Measurements from ENCODE around the gene TTLL8.
A peak's percentile ranks its signal among the peaks of the same experiment; 100 is the strongest.

The TTLL8 gene

DNA sequence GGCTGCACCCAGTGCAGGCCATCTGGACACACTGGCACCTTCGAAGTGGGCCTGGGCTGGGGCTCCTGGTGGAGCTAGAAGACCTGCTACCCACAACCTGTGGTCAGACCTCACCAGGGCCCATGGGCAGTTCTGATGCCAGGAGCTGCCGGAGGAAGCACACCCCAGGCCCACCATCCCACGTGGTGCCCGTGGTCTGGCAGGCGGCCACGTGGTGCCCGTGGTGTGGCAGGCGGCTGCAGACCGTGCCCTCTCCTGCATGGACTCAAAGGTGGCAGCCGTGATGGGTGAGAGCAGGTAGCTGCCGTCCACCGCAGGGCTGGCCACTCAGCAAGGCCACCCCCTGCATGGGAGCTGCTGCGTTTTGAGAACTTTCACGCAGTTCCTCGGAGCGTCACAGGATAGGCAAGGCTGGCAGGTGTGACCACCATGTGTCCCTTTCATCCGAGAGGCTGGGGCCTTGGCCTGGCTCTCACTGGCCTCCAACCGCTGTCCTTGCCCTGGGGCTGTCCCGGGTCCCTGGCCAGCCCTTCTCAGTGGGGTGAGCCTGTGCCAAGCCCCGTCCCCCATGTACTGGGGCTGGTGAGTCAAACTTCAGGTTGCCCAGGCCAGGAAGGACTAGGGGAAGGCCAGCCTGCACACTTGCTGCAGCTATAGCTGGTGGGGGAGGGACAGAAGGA, 41.6 kb downstream of the TTLL8 start:
- TF ChIP-seq, protein P1, sequence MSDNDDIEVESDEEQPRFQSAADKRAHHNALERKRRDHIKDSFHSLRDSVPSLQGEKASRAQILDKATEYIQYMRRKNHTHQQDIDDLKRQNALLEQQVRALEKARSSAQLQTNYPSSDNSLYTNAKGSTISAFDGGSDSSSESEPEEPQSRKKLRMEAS (IDR thresholded peaks at IDR 0.05), result no peak
- TF ChIP-seq YY1 (IDR thresholded peaks at IDR 0.05; ENCODE audit: low read depth), result no peak
- TF ChIP-seq TEAD4 (IDR thresholded peaks at IDR 0.05), result no peak
- no peak for TF ChIP-seq EP300 (IDR thresholded peaks at IDR 0.05; ENCODE audit: borderline replicate concordance)
- TF ChIP-seq EGR1 (IDR thresholded peaks at IDR 0.05), result no peak
- no peak for TF ChIP-seq TAF1 (IDR thresholded peaks at IDR 0.05; ENCODE audit: low read depth)
- TF ChIP-seq CREB1 (IDR thresholded peaks at IDR 0.05; ENCODE audit: low read depth), result no peak
- TF ChIP-seq RAD21 (IDR thresholded peaks at IDR 0.05; ENCODE audit: low read depth), result no peak
- no peak for TF ChIP-seq CEBPB (IDR thresholded peaks at IDR 0.05)
- TF ChIP-seq NFIC (IDR thresholded peaks at IDR 0.05), result no peak
- TF ChIP-seq TCF12 (IDR thresholded peaks at IDR 0.05; ENCODE audit: low read depth), result no peak

DNA sequence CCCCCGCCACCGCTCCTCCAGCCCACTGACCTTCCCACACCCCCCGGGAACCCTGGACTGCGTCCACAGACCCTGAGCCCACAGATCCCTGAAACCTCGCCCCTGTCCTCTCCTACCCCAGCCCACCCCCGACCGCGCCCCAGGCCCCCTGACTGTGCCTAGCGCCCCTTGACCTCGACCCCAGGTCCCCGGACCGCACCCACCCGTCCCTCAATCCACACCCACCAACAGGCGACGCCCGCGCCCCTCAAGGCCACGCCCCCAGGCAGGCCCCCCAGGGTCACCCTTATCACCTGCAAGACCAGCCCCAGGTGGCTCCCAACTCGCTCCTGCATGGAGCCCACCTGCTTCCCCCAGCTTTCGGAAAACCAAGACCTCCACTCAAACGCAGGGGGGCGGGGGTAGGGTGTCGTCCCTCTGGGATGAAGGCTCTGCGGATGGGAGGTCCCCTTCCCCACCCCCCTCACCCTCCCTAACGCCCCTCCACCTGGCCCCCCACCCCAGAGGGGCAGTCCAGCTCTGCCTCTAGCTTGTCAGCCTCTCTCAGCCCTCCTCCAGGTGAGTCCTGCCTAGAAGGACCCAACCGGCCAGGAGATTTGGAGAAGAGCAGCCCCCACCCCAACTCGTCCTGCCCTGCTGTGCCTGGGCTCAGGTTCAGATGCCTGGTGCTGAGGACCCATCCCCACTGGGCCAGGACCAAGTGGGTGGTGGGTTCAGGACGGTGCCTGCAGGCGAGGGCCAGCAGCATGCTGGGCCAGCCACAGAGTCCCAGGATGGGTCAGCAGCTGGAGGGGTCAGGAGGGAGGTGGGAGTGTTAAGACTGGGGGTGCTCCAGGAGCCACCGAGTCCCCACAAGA, 42.4 kb downstream of the TTLL8 start:
- TF ChIP-seq FOXM1 (IDR thresholded peaks at IDR 0.05; ENCODE audit: borderline replicate concordance, low read depth) (no peak), CREB1 (IDR thresholded peaks at IDR 0.05; ENCODE audit: low read depth) (no peak), TAF1 (IDR thresholded peaks at IDR 0.05; ENCODE audit: low read depth) (no peak), TEAD4 (IDR thresholded peaks at IDR 0.05) (no peak), RAD21 (IDR thresholded peaks at IDR 0.05; ENCODE audit: low read depth) (no peak), EP300 (IDR thresholded peaks at IDR 0.05; ENCODE audit: borderline replicate concordance) (no peak)
- TF ChIP-seq, protein P2, sequence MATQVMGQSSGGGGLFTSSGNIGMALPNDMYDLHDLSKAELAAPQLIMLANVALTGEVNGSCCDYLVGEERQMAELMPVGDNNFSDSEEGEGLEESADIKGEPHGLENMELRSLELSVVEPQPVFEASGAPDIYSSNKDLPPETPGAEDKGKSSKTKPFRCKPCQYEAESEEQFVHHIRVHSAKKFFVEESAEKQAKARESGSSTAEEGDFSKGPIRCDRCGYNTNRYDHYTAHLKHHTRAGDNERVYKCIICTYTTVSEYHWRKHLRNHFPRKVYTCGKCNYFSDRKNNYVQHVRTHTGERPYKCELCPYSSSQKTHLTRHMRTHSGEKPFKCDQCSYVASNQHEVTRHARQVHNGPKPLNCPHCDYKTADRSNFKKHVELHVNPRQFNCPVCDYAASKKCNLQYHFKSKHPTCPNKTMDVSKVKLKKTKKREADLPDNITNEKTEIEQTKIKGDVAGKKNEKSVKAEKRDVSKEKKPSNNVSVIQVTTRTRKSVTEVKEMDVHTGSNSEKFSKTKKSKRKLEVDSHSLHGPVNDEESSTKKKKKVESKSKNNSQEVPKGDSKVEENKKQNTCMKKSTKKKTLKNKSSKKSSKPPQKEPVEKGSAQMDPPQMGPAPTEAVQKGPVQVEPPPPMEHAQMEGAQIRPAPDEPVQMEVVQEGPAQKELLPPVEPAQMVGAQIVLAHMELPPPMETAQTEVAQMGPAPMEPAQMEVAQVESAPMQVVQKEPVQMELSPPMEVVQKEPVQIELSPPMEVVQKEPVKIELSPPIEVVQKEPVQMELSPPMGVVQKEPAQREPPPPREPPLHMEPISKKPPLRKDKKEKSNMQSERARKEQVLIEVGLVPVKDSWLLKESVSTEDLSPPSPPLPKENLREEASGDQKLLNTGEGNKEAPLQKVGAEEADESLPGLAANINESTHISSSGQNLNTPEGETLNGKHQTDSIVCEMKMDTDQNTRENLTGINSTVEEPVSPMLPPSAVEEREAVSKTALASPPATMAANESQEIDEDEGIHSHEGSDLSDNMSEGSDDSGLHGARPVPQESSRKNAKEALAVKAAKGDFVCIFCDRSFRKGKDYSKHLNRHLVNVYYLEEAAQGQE (IDR thresholded peaks at IDR 0.05; ENCODE audit: low read depth), result no peak

DNA sequence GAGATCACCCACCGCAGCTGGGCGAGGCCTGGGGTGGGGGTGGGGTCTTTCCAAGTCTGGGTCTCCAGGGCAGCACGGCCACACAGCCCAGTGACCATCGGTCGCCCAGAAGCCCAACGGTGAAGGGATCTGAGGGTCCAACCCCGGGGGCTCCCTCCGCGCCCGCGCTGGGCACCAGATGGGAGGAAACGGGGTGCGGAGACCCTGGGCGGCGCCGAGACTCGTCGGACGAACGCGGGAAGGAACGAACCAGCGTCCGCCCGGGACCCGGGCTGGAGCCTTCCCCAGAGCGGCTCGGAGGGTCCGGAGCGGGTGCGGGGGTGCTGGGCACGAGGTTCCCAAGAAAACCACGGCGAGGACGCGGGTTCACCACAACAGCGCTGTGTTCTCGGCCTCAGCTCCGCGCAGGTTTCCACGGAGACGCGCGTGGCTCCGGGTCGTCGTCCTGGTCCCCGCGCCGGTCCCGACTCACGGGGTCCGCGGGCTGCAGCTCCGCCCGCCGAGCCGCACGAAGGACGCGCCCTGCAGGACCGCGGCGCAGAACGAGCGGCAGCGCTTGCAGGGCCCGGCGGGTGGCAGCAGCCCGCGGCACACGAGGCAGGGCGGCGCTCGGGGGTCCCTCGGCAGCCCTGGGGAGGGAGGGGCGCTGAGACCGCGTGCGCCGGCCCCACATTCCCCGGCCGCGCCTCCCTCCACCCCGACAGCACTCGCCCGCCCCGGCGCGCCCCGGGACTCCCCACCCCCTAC, 43.3 kb downstream of the TTLL8 start:
- TF ChIP-seq CREB1 (IDR thresholded peaks at IDR 0.05; ENCODE audit: low read depth) (no peak), ZBTB7A (IDR thresholded peaks at IDR 0.05; ENCODE audit: low read depth) (peak; percentile 35; the same call in 1 of the 2 replicates)

DNA sequence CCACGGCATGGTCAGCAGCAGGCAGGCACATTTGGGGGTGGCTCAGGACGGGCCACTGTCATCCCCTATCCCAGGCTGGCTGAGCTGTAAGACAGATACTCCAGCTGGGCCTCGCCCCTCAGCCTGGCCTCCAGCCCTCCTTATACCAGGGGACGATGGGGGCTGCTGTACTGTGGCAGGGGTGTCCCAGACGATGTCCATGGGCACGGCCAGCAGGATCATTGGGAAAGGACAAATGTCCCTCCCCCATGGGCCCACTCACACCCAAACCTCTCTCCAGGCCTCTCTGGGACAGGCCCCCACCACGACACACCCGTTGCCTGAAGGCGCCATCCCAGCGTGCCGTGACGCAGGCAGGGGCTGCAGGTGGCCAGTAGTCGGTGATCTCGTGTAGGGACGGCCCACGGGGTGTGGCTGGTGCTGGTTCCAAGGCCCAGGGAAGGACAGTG, 44.0 kb downstream of the TTLL8 start:
- TF ChIP-seq FOXM1 (IDR thresholded peaks at IDR 0.05; ENCODE audit: borderline replicate concordance, low read depth) (no peak), TCF12 (IDR thresholded peaks at IDR 0.05; ENCODE audit: low read depth) (no peak), TAF1 (IDR thresholded peaks at IDR 0.05; ENCODE audit: low read depth) (no peak), CREB1 (IDR thresholded peaks at IDR 0.05; ENCODE audit: low read depth) (no peak), NFIC (IDR thresholded peaks at IDR 0.05) (no peak), CEBPB (IDR thresholded peaks at IDR 0.05) (no peak), ZBTB7A (IDR thresholded peaks at IDR 0.05; ENCODE audit: low read depth) (no peak), RAD21 (IDR thresholded peaks at IDR 0.05; ENCODE audit: low read depth) (no peak), EP300 (IDR thresholded peaks at IDR 0.05; ENCODE audit: borderline replicate concordance) (no peak), EGR1 (IDR thresholded peaks at IDR 0.05) (no peak), TEAD4 (IDR thresholded peaks at IDR 0.05) (no peak), YY1 (IDR thresholded peaks at IDR 0.05; ENCODE audit: low read depth) (no peak)
- TF ChIP-seq, protein P1 (IDR thresholded peaks at IDR 0.05), result no peak
- TF ChIP-seq, protein P2 (IDR thresholded peaks at IDR 0.05; ENCODE audit: low read depth), result no peak
- TF ChIP-seq, protein P3, sequence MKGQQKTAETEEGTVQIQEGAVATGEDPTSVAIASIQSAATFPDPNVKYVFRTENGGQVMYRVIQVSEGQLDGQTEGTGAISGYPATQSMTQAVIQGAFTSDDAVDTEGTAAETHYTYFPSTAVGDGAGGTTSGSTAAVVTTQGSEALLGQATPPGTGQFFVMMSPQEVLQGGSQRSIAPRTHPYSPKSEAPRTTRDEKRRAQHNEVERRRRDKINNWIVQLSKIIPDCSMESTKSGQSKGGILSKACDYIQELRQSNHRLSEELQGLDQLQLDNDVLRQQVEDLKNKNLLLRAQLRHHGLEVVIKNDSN (IDR thresholded peaks at IDR 0.05), result no peak
